Endothelial cell (in vitro differentiated cells): ENCODE measurements around the gene LRRC72. TPM values are rescaled to one million over a fixed set of nuclear protein-coding genes. Genes with fewer than 3 reads are reported as not detected.
A peak's percentile ranks its signal among the peaks of the same experiment; 100 is the strongest.

Experiments used
- DNase-seq: peaks from one replicate; pipeline ENCODE4 v3.0.0; 2021; ENCODE audit warnings: low spot score
- H3K27ac Mint-ChIP-seq: one replicate; pipeline ENCODE4 v1.8.0; 2021; ENCODE audit warnings: mixed read lengths, inconsistent platforms; ENCODE audit not compliant: unreplicated experiment
- H3K27me3 Mint-ChIP-seq: one replicate; pipeline ENCODE4 v1.8.0; 2021; ENCODE audit warnings: mild to moderate bottlenecking, moderate library complexity, mixed read lengths, inconsistent platforms; ENCODE audit not compliant: unreplicated experiment
- H3K36me3 Mint-ChIP-seq: one replicate; pipeline ENCODE4 v1.8.0; 2021; ENCODE audit warnings: mild to moderate bottlenecking, low read depth, mixed read lengths, inconsistent platforms; ENCODE audit not compliant: unreplicated experiment
- H3K4me1 Mint-ChIP-seq: one replicate; pipeline ENCODE4 v1.8.0; 2021; ENCODE audit warnings: mild to moderate bottlenecking, mixed read lengths, inconsistent platforms; ENCODE audit not compliant: unreplicated experiment
- H3K4me3 Mint-ChIP-seq: one replicate; pipeline ENCODE4 v1.8.0; 2021; ENCODE audit warnings: mild to moderate bottlenecking, mixed read lengths, inconsistent platforms; ENCODE audit not compliant: unreplicated experiment
- H3K9me3 Mint-ChIP-seq: one replicate; pipeline ENCODE4 v1.8.0; 2021; ENCODE audit warnings: mixed read lengths, inconsistent platforms; ENCODE audit not compliant: unreplicated experiment
- total RNA-seq: library from RNA; stranded (reverse); fragmentation: NEBNext Ultra II Directional; extraction: Animal tissue kit (Norgen Biotek cat#: 25700); gene quantifications from one replicate; pipeline ENCODE4 v1.2.1, GENCODE V29; 2021; ENCODE audit not compliant: unreplicated experiment
- TF ChIP-seq, protein P1 (sequence below): fragments of 200-600 bp; sonication (generic); IDR thresholded peaks from one replicate; pipeline ENCODE4 v1.5.0; 2021; ENCODE audit warnings: antibody characterized with exemption; ENCODE audit not compliant: unreplicated experiment

LRRC72 gene
- total RNA-seq, 1 donor from 2014 or later: not detected

DNA sequence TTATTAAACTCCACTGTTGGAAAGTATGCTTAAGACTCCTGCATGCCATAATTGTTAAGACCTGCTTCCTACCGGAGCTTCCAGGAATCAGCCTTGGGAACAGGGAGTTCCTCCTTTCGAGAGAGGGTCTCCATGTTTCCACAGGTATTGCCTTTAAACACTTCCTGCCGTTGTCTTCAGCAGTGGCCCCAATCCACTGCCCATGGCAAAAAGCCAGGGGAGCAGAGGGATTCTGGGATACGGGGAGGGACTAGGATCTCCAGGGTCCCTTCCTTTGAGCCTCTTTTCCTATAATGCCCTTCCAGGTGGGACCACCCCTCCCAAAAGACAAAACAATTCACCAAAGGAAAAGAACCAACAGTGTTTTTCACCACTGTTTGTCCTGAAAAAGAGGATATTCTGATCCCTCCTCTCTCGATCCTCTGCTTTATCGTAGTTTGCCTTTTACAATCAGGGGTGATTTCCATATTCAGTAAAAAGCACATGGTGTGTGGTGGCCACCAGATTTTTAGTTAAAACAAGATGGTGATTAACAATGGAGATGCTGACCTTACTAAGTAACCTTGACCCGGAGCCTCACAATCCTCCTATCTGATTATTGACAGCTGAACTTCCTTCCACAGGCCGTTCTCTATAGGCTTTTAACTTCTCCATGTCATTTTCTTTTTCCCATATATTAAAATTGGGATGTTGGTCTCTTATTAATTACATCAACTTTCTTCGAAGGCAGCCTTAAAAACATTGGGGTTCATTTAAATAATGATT, 36.0 kb downstream of the LRRC72 start:
- TF ChIP-seq, protein P1, sequence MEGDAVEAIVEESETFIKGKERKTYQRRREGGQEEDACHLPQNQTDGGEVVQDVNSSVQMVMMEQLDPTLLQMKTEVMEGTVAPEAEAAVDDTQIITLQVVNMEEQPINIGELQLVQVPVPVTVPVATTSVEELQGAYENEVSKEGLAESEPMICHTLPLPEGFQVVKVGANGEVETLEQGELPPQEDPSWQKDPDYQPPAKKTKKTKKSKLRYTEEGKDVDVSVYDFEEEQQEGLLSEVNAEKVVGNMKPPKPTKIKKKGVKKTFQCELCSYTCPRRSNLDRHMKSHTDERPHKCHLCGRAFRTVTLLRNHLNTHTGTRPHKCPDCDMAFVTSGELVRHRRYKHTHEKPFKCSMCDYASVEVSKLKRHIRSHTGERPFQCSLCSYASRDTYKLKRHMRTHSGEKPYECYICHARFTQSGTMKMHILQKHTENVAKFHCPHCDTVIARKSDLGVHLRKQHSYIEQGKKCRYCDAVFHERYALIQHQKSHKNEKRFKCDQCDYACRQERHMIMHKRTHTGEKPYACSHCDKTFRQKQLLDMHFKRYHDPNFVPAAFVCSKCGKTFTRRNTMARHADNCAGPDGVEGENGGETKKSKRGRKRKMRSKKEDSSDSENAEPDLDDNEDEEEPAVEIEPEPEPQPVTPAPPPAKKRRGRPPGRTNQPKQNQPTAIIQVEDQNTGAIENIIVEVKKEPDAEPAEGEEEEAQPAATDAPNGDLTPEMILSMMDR: no peak
- Mint-ChIP-seq H3K4me1 (no peaks in the 10 kb centered on the region), H3K36me3 (no peaks in the 10 kb centered on the region), H3K9me3 (no peaks in the 10 kb centered on the region), H3K27me3 (no peaks in the 10 kb centered on the region), H3K27ac (no peak overlapping the region), H3K4me3 (no peak overlapping the region)
- no peak for DNase-seq

DNA sequence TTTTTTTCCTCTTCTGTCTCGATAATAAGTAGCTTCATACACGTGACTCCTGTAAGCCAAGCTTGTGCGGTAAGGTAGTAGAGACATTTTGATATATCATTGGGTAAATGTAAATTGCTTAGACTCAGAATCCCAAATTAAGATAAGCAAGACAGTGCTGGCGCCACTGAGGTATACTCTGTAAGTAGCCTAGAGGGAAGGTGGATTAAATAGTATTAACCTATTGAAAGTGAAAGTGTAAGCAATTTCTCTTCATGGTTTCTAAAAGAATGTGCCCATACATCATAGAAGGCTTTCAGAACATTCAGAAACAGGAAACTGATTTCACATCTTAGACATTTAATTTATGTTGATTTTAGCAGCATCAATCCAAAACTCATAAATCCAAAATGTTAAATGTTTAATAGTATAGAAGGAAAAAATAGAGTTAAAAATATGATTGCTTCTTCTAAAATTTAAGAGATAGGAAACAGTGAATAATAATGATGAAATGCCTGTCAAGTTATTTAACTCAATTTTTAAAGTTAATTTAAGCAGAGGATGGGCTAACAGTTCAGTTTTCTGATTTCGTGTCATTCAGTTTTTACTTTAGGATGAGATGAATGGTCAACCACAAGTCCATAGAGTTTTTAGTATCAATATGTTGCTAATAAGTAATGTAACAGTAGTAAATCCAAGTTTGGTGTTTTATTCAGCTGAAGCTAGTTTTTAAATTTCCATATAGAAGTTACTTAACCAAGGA, 36.8 kb downstream of the LRRC72 start:
- TF ChIP-seq, protein P1: no peak
- Mint-ChIP-seq H3K9me3 (no peaks in the 10 kb centered on the region), H3K27me3 (no peaks in the 10 kb centered on the region), H3K4me3 (no peak overlapping the region), H3K36me3 (no peaks in the 10 kb centered on the region), H3K4me1 (no peaks in the 10 kb centered on the region), H3K27ac (no peak overlapping the region)
- no peak for DNase-seq

DNA sequence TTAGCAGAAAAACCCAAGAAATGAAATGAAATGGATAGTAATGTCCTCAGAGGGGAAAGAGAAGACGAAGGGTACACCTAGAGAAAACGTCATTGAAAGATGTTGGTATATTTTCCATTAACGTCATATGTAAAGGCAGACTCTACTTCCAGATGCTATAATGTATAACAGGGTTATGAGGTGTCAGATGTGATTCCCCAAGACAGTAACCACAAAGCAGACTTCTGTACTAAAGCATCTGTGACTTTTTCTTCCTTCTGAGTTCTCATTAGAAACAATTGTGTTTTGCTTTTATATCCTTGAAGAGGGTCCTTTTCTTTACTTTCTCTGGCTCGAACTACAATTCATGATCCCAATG, 37.4 kb downstream of the LRRC72 start:
- no peak for DNase-seq
- Mint-ChIP-seq H3K4me3 (no peak overlapping the region), H3K27me3 (no peaks in the 10 kb centered on the region), H3K9me3 (no peaks in the 10 kb centered on the region), H3K27ac (no peak overlapping the region), H3K36me3 (no peaks in the 10 kb centered on the region), H3K4me1 (no peaks in the 10 kb centered on the region)
- TF ChIP-seq, protein P1: no peak

DNA sequence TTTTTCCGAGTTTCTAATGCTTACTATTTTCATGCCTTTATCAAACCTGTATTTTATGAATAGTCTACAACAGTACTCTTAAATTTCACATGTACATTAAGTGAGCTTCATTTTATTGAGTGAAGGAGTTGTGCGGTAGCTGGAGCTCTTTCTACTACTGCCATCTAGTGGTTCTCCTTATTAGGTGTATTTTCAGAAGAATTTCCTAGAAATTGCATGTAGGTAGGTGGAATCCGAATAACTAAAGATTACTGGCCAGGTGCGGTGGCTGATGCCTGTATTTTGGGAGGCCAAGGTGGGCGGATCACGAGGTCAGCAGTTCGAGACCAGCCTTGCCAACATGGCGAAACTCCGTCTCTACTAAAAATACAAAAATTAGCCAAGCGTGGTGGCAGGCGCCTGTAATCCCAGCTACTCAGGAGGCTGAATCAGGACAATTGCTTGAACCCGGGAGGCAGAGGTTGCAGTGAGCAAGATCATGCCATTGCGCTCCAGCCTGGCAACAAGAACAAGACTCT, 38.3 kb downstream of the LRRC72 start:
- no peak for DNase-seq
- no peaks in the 10 kb centered on the region for H3K4me1 Mint-ChIP-seq
- H3K36me3 Mint-ChIP-seq: no peaks in the 10 kb centered on the region
- H3K9me3 Mint-ChIP-seq: no peaks in the 10 kb centered on the region
- H3K27ac Mint-ChIP-seq: no peak overlapping the region
- TF ChIP-seq, protein P1: peak; percentile 75
- no peak overlapping the region for H3K4me3 Mint-ChIP-seq
- no peaks in the 10 kb centered on the region for H3K27me3 Mint-ChIP-seq

DNA sequence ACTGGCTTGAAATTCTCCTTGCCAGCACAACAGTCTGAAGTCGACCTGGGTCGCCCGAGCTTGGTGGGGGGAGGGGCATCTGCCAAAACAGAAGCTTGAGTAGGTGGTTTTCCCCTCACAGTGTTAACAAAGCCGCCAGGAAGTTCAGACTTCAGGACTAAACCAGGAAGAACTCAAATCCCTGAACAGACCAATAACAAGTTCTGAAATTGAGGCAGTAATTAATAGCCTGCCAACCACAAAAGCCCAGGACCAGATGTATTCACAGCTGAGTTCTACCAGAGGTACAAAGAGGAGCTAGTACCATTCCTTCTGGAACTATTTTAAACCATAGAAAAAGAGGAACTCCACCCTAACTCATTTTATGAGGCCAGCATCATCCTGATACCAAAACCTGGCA, 45.3 kb downstream of the LRRC72 start:
- TF ChIP-seq, protein P1: no peak
- no peak overlapping the region for H3K4me3 Mint-ChIP-seq
- H3K4me1 Mint-ChIP-seq: peaks cover 3% of the 10 kb centered on the region

More for the DNA sequence above, 45.3 kb downstream of the LRRC72 start:
- no peaks in the 10 kb centered on the region for H3K36me3 Mint-ChIP-seq
- H3K27me3 Mint-ChIP-seq: no peaks in the 10 kb centered on the region
- no peak overlapping the region for H3K27ac Mint-ChIP-seq
- H3K9me3 Mint-ChIP-seq: peaks cover 4% of the 10 kb centered on the region
- no peak for DNase-seq
